SK-N-SH treated with all-trans-retinoic acid at 6 μM for 48 hours (cell line): ENCODE results near the gene TCF23.
A peak's percentile ranks its signal among the peaks of the same experiment; 100 is the strongest.
"Not testable (repeated sequence)": the region's sequence is repeated elsewhere in the genome, so short reads cannot be mapped to it uniquely, and the experiment has no call there.

Experiments
- ATAC-seq: fragments of 200-7000 bp; cut with Tn5 transposase; 3 replicates; pipeline ENCODE4 v1.9.1; 2020; ENCODE audit warnings: mild to moderate bottlenecking, moderate library complexity
- CREB5 ChIP-seq: fragments of 250-450 bp; sonication (Bioruptor Pico); IDR thresholded peaks from 2 replicates; pipeline ENCODE4 v1.5.1; 2020; ENCODE audit warnings: low read depth, mild to moderate bottlenecking, moderate library complexity
- ESRRG ChIP-seq: fragments of 250-450 bp; sonication (Bioruptor Pico); IDR thresholded peaks from 2 replicates; pipeline ENCODE4 v1.6.1; 2021; ENCODE audit warnings: mild to moderate bottlenecking
- GLIS3 ChIP-seq: fragments of 250-450 bp; sonication (Bioruptor Pico); IDR thresholded peaks from 2 replicates; pipeline ENCODE4 v1.5.0; 2020; ENCODE audit warnings: mild to moderate bottlenecking, moderate library complexity
- ISL1 ChIP-seq: fragments of 250-450 bp; sonication (Bioruptor Pico); IDR thresholded peaks from 2 replicates; pipeline ENCODE4 v2.1.2; 2022; ENCODE audit warnings: mild to moderate bottlenecking, moderate library complexity
- OSR1 ChIP-seq: fragments of 250-450 bp; sonication (Bioruptor Pico); IDR thresholded peaks from 2 replicates; pipeline ENCODE4 v1.8.0; 2022; ENCODE audit warnings: moderate library complexity, mild to moderate bottlenecking, inconsistent platforms
- PATZ1 ChIP-seq: fragments of 250-450 bp; sonication (Bioruptor Pico); IDR thresholded peaks from 2 replicates; pipeline ENCODE4 v1.8.0; 2020; ENCODE audit warnings: mild to moderate bottlenecking, moderate library complexity, borderline replicate concordance
- PPARA ChIP-seq: fragments of 250-450 bp; sonication (Bioruptor Pico); IDR thresholded peaks from 2 replicates; pipeline ENCODE4 v1.5.0; 2020; ENCODE audit warnings: mild to moderate bottlenecking, borderline replicate concordance
- TOX ChIP-seq: fragments of 250-450 bp; sonication (Bioruptor Pico); IDR thresholded peaks from 2 replicates; pipeline ENCODE4 v1.8.0; 2021; ENCODE audit warnings: mild to moderate bottlenecking, moderate library complexity, borderline replicate concordance
- TSHZ2 ChIP-seq: fragments of 250-450 bp; sonication (Bioruptor Pico); IDR thresholded peaks from 2 replicates; pipeline ENCODE4 v1.5.0; 2020; ENCODE audit warnings: mild to moderate bottlenecking, moderate library complexity
- ZFP3 ChIP-seq: fragments of 250-450 bp; sonication (Bioruptor Pico); IDR thresholded peaks from 2 replicates; pipeline ENCODE4 v1.5.0; 2020; ENCODE audit warnings: mild to moderate bottlenecking, moderate library complexity
- ZFP30 ChIP-seq: fragments of 450-650 bp; formaldehyde crosslinking; IDR thresholded peaks from 2 replicates; pipeline ENCODE4 v1.5.0; 2022; ENCODE audit warnings: mild to moderate bottlenecking, moderate library complexity
- ZNF565 ChIP-seq: fragments of 450-650 bp; formaldehyde crosslinking; conservative IDR thresholded peaks from 2 replicates; pipeline ENCODE4 v1.5.0; 2020; ENCODE audit warnings: low read depth, mild to moderate bottlenecking, moderate library complexity
- ZNF70 ChIP-seq: fragments of 450-650 bp; formaldehyde crosslinking; IDR thresholded peaks from 2 replicates; pipeline ENCODE4 v1.5.0; 2020; ENCODE audit warnings: mild to moderate bottlenecking, moderate library complexity
- ZNF8 ChIP-seq: fragments of 450-650 bp; formaldehyde crosslinking; IDR thresholded peaks from 2 replicates; pipeline ENCODE4 v1.5.0; 2020; ENCODE audit warnings: mild to moderate bottlenecking, moderate library complexity
- TF ChIP-seq, protein P1 (sequence below): fragments of 250-450 bp; sonication (Bioruptor Pico); IDR thresholded peaks from 2 replicates; pipeline ENCODE4 v1.8.0; 2021; ENCODE audit warnings: low read depth, mild to moderate bottlenecking, moderate library complexity, borderline replicate concordance

The TCF23 gene

GRCh38 chr2:27191070-27191829 is 42.4 kb downstream of the TCF23 start:
- ATAC-seq, result peak; percentile 100

DNA sequence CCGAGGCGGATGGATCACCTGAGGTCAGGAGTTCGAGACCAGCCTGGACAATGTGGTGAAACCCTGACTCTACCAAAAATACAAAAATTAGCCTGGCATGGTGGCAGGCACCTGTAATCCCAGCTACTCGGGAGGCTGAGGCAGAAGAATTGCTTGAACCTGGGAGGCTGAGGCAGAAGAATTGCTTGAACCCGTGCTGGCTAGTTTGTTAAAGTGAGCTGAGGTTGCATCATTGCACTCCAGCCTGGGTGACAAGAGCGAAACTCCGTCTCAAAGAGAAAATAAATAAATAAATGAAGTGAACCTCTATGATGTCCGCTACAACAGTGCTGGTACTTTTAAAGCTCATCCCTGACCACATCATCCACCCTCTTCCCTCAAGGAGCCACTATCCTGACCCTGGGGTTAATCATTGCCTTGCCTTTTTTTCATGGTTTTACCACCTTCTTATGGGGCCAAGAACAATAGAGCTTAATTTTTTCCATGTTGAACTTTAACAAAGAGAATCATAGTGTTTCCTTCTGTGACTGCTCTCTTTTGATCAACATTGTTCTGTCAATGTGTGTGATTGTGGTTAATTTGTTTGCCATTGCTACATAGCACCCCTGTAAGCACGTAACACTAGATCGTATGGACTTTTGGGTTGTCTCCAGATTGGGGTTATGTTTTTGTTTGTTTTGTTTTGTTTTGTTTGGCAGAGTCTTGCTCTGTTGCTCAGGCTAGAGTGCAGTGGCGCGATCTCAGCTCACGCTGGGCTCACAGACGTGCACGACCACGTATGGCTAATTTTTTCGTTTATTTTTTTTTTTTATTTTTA is 45.9 kb downstream of the TCF23 start:
- no peak for TF ChIP-seq ISL1 (CRISPR knock-in tag)
- no peak for TF ChIP-seq ZNF565 (CRISPR knock-in tag)
- no peak for TF ChIP-seq TSHZ2 (CRISPR knock-in tag)
- TF ChIP-seq GLIS3 (CRISPR knock-in tag), result no peak
- TF ChIP-seq, protein P1, sequence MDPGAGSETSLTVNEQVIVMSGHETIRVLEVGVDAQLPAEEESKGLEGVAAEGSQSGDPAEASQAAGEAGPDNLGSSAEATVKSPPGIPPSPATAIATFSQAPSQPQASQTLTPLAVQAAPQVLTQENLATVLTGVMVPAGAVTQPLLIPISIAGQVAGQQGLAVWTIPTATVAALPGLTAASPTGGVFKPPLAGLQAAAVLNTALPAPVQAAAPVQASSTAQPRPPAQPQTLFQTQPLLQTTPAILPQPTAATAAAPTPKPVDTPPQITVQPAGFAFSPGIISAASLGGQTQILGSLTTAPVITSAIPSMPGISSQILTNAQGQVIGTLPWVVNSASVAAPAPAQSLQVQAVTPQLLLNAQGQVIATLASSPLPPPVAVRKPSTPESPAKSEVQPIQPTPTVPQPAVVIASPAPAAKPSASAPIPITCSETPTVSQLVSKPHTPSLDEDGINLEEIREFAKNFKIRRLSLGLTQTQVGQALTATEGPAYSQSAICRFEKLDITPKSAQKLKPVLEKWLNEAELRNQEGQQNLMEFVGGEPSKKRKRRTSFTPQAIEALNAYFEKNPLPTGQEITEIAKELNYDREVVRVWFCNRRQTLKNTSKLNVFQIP (CRISPR knock-in tag), result no peak
- no peak for TF ChIP-seq ZFP3 (CRISPR knock-in tag)
- no peak for TF ChIP-seq PATZ1 (CRISPR knock-in tag)
- no peak for TF ChIP-seq TOX (CRISPR knock-in tag)
- TF ChIP-seq OSR1, result no peak
- no peak for TF ChIP-seq ZNF8 (CRISPR knock-in tag)
- no peak for TF ChIP-seq CREB5 (CRISPR knock-in tag)
- no peak for TF ChIP-seq ESRRG
- TF ChIP-seq PPARA (CRISPR knock-in tag), result no peak
- TF ChIP-seq ZNF70 (CRISPR knock-in tag), result no peak
- no peak for TF ChIP-seq ZFP30 (CRISPR knock-in tag)
- ATAC-seq, result no peak

More at GRCh38 chr2:27191070-27191829, 42.4 kb downstream of the TCF23 start:
- TF ChIP-seq, protein P1 (CRISPR knock-in tag), result no peak
- TF ChIP-seq TSHZ2 (CRISPR knock-in tag), result no peak

GRCh38 chr2:27195799-27196198 is 47.0 kb downstream of the TCF23 start:
- ATAC-seq, result not testable (repeated sequence)

DNA sequence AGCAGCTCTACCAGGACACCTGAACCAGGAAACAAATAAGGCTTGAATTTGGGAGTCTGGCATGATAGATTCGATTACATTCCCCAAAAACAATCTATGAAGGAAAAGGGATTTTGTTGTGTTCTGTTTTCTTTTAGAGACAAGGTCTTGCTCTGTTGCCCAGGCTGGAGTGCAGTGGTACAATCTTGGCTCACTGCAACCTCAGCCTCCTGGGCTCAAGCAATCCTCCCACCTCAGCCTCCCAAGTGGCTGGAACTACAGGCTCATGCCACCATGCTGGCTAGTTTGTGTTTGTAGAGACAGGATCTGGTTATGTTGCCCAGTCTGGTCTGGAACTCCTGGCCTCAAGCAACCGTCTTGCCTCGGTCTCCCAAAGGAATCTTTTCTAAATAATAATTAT is 49.3 kb downstream of the TCF23 start:
- not testable (repeated sequence) for ATAC-seq
